GM18519 (cell line): ENCODE measurements around the gene GRIA2.
"Not testable (repeated sequence)": the region's sequence is repeated elsewhere in the genome, so short reads cannot be mapped to it uniquely, and the experiment has no call there.

ENCODE experiments used
- ATAC-seq: cut with Tn5 transposase; IDR thresholded peaks from one replicate; pipeline ENCODE4 v1.9.1; 2021; ENCODE audit warnings: mild to moderate bottlenecking, moderate library complexity; ENCODE audit not compliant: unreplicated experiment, low FRiP score

The GRIA2 gene

GRCh38 chr4:157220371-157220881, at the start of gene GRIA2:
Gene GRIA2, plus strand, starts transcription at chr4:157220728. Its CDS starts 315 bp downstream, at chr4:157221043.
- no peak for ATAC-seq

- ATAC-seq: no peak
Measured at GRCh38 chr4:157172011-157172410, 48.5 kb upstream of the GRIA2 start.

- ATAC-seq: not testable (repeated sequence)
Measured at GRCh38 chr4:157180268-157180667, 40.3 kb upstream of the GRIA2 start.

- ATAC-seq: no peak
Measured at GRCh38 chr4:157184300-157184699, 36.2 kb upstream of the GRIA2 start.

GRCh38 chr4:157185363-157185762, 35.2 kb upstream of the GRIA2 start:
- ATAC-seq: no peak

GRCh38 chr4:157195374-157195773, 25.2 kb upstream of the GRIA2 start:
- ATAC-seq: no peak

- ATAC-seq: no peak
Measured at GRCh38 chr4:157196046-157196445, 24.5 kb upstream of the GRIA2 start.

- no peak for ATAC-seq
Measured at GRCh38 chr4:157204634-157205244, 15.8 kb upstream of the GRIA2 start.

- no peak for ATAC-seq
Measured at GRCh38 chr4:157217708-157218107, 2.8 kb upstream of the GRIA2 start.

GRCh38 chr4:157219711-157220370, 687 bp upstream of the GRIA2 start:
- ATAC-seq: no peak

- ATAC-seq: no peak
Measured at GRCh38 chr4:157221426-157221894, 932 bp downstream of the GRIA2 start.

- no peak for ATAC-seq
Measured at GRCh38 chr4:157221895-157222770, 1.6 kb downstream of the GRIA2 start.

- no peak for ATAC-seq
Measured at GRCh38 chr4:157222771-157223160, 2.2 kb downstream of the GRIA2 start.

- no peak for ATAC-seq
Measured at GRCh38 chr4:157223456-157223855, 2.9 kb downstream of the GRIA2 start.

- no peak for ATAC-seq
Measured at GRCh38 chr4:157225096-157225495, 4.6 kb downstream of the GRIA2 start.

- no peak for ATAC-seq
Measured at GRCh38 chr4:157226035-157226434, 5.5 kb downstream of the GRIA2 start.

GRCh38 chr4:157226601-157227000, 6.1 kb downstream of the GRIA2 start:
- ATAC-seq: no peak

GRCh38 chr4:157231525-157231924, 11.0 kb downstream of the GRIA2 start:
- no peak for ATAC-seq

- no peak for ATAC-seq
Measured at GRCh38 chr4:157242871-157243270, 22.3 kb downstream of the GRIA2 start.

- no peak for ATAC-seq
Measured at GRCh38 chr4:157244348-157244747, 23.8 kb downstream of the GRIA2 start.

- ATAC-seq: no peak
Measured at GRCh38 chr4:157245351-157245750, 24.8 kb downstream of the GRIA2 start.
